PC-9 (cell line): ENCODE data around the gene TLR2. TPM values are rescaled to one million over a fixed set of nuclear protein-coding genes. Genes with fewer than 3 reads are reported as not detected.

Experiments
- BruUV-seq: library from RNA; stranded (reverse); fragments of 400-500 nt; replicated peaks from 2 replicates; lab custom pipeline; 2021; lab: Mats Ljungman, UMichigan
- CTCF ChIA-PET: fragments of 300-600 bp; sonication (Branson Sonifier 250); formaldehyde crosslinking; loops from one replicate; lab custom pipeline; 2022; ENCODE audit warnings: antibody characterized with exemption; lab: Charles Lee
- POLR2A ChIA-PET: fragments of 300-600 bp; sonication (Branson Sonifier 250); formaldehyde crosslinking; loops from one replicate; lab custom pipeline; 2022; ENCODE audit warnings: antibody characterized with exemption; ENCODE audit not compliant: unreplicated experiment; lab: Charles Lee
- DNase-seq, 2 experiments: peaks; one replicate each; pipeline versions ENCODE4 v3.0.0 to v3.0.0-alpha.2; 2015 to 2022; ENCODE audit warnings: mixed read lengths in 1 of 2
- H2AFZ ChIP-seq: fragments of 200-600 bp; sonication (generic); 2 replicates; pipeline ENCODE4 v1.8.1; 2017; ENCODE audit warnings: antibody characterized with exemption
- H3F3A ChIP-seq: fragments of 200-600 bp; sonication (generic); 2 replicates; pipeline ENCODE4 v1.8.1; 2017; ENCODE audit warnings: antibody characterized with exemption, mild to moderate bottlenecking, low read depth; ENCODE audit not compliant: insufficient read depth
- H3K27ac ChIP-seq: fragments of 200-600 bp; sonication (generic); 2 replicates; pipeline ENCODE4 v1.6.1; 2016; ENCODE audit warnings: mixed run types
- H3K27me3 ChIP-seq: fragments of 200-600 bp; sonication (generic); 2 replicates; pipeline ENCODE4 v1.6.1; 2016; ENCODE audit warnings: low read depth, mixed run types; ENCODE audit not compliant: insufficient read depth
- H3K36me3 ChIP-seq: fragments of 200-600 bp; sonication (generic); 2 replicates; pipeline ENCODE4 v1.6.1; 2016; ENCODE audit warnings: low read depth, mixed run types
- H3K4me1 ChIP-seq: fragments of 200-600 bp; sonication (generic); replicated peaks from 2 replicates; pipeline ENCODE4 v1.6.1; 2016; ENCODE audit warnings: mixed run types; ENCODE audit not compliant: insufficient read depth
- H3K4me2 ChIP-seq: fragments of 200-600 bp; sonication (generic); 2 replicates; pipeline ENCODE4 v1.6.1; 2017; ENCODE audit warnings: mixed run types
- H3K4me3 ChIP-seq: fragments of 200-600 bp; sonication (generic); 2 replicates; pipeline ENCODE4 v1.6.1; 2016; ENCODE audit warnings: mixed run types
- H3K79me2 ChIP-seq: fragments of 200-600 bp; sonication (generic); 2 replicates; pipeline ENCODE4 v1.6.1; 2017; ENCODE audit warnings: low read depth, mixed run types
- H3K9me2 ChIP-seq: fragments of 200-600 bp; sonication (generic); 2 replicates; pipeline ENCODE4 v1.8.1; 2017; ENCODE audit warnings: mild to moderate bottlenecking; ENCODE audit not compliant: insufficient read depth
- H3K9me3 ChIP-seq: fragments of 200-600 bp; sonication (generic); 2 replicates; pipeline ENCODE4 v1.8.1; 2016; ENCODE audit warnings: low read depth; ENCODE audit not compliant: insufficient read depth
- H4K20me1 ChIP-seq: fragments of 200-600 bp; sonication (generic); 2 replicates; pipeline ENCODE4 v1.8.1; 2017; ENCODE audit not compliant: insufficient read depth
- CTCF ChIP-seq: fragments of 200-600 bp; sonication (generic); conservative IDR thresholded peaks from 2 replicates; pipeline ENCODE4 v1.6.1; 2017; ENCODE audit warnings: mixed run types, antibody characterized with exemption, mild to moderate bottlenecking, moderate library complexity
- EZH2 ChIP-seq: fragments of 200-600 bp; sonication (generic); IDR thresholded peaks from 2 replicates; pipeline ENCODE4 v1.8.0; 2017; ENCODE audit warnings: antibody characterized with exemption, low read depth
- intact Hi-C: fragments of 100-400 bp; cut with micrococcal nuclease; formaldehyde crosslinking; loops from one replicate; pipeline ENCODE4 v1.10.0; 2022; ENCODE audit not compliant: unreplicated experiment
- total RNA-seq: library from RNA; stranded (reverse); gene quantifications from 2 replicates; pipeline ENCODE4 v1.2.3, GENCODE V29; 2021

The TLR2 gene
- total RNA-seq, 1 experiment from 2014 or later: 1.1 TPM

GRCh38 chr4:153710681-153711080, 26.6 kb downstream of the TLR2 start:
- Histone ChIP-seq H3K36me3 (no peaks in the 10 kb centered on the region), H3K9me2 (no peaks in the 10 kb centered on the region), H3K27ac (no peak overlapping the region), H2AFZ (no peak overlapping the region), H4K20me1 (no peaks in the 10 kb centered on the region), H3K9me3 (no peaks in the 10 kb centered on the region), H3K4me2 (no peak overlapping the region), H3K27me3 (no peaks in the 10 kb centered on the region), H3K79me2 (no peaks in the 10 kb centered on the region), H3K4me3 (no peak overlapping the region), H3K4me1 (no peaks in the 10 kb centered on the region; the same call in 1 of the 2 replicates), H3F3A (no peaks in the 10 kb centered on the region)
- ChIA-PET POLR2A (no interaction called here), CTCF (no interaction called here)
- TF ChIP-seq CTCF: no peak
- TF ChIP-seq EZH2: no peak
- no TSS peak for BruUV-seq
- intact Hi-C loops: no loop called here
- DNase-seq: no peak

GRCh38 chr4:153713866-153714646, 30.0 kb downstream of the TLR2 start:
- Histone ChIP-seq H3K4me2 (no peak overlapping the region), H3K4me1 (no peaks in the 10 kb centered on the region; the same call in 1 of the 2 replicates), H3K4me3 (no peak overlapping the region), H3K27ac (no peak overlapping the region), H3K27me3 (no peaks in the 10 kb centered on the region), H3F3A (no peaks in the 10 kb centered on the region), H3K79me2 (no peaks in the 10 kb centered on the region), H3K9me2 (no peaks in the 10 kb centered on the region), H2AFZ (no peak overlapping the region), H3K9me3 (no peaks in the 10 kb centered on the region), H3K36me3 (no peaks in the 10 kb centered on the region), H4K20me1 (no peaks in the 10 kb centered on the region)
- DNase-seq: no peak
- BruUV-seq: no TSS peak
- ChIA-PET POLR2A (no interaction called here), CTCF (no interaction called here)
- TF ChIP-seq CTCF: no peak
- TF ChIP-seq EZH2: no peak
- intact Hi-C loops: no loop called here

- Histone ChIP-seq H3K4me1 (no peaks in the 10 kb centered on the region), H3K36me3 (no peaks in the 10 kb centered on the region), H3F3A (no peaks in the 10 kb centered on the region), H3K9me2 (no peaks in the 10 kb centered on the region), H3K4me2 (no peak overlapping the region), H3K79me2 (no peaks in the 10 kb centered on the region), H3K4me3 (no peak overlapping the region), H2AFZ (no peak overlapping the region), H4K20me1 (no peaks in the 10 kb centered on the region), H3K9me3 (no peaks in the 10 kb centered on the region), H3K27ac (no peak overlapping the region), H3K27me3 (no peaks in the 10 kb centered on the region)
- intact Hi-C loops: no loop called here
- POLR2A ChIA-PET: no interaction called here
- DNase-seq: no peak
- BruUV-seq: no TSS peak
- CTCF ChIA-PET: no interaction called here
- TF ChIP-seq EZH2 (no peak), CTCF (no peak)
These were observed 38.0 kb downstream of the TLR2 start for GRCh38 chr4:153722036-153722435.
